ENCODE measurements around the gene GRIN2B.

DNA sequence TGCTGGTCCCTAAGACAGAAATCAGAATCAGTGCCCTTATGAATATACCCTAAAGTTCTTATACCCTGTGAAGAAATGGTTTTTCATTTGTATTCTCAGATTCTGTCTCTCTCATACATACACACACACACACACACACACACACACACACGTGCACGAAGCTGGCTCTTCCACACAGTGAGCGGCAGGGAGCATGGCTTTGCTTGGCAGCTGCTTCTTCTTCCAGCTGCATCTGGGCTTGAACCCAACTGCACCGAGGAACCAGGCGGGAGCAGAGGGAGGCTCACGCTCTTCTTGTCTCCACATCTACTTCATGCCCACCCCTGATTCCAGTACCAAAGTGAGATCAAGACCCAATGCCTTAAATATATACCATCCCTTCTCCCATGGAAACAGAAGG lies 19.4 kb downstream of the GRIN2B start:
- no peak for TF ChIP-seq ZNF544 (tag by site-specific recombination; IDR thresholded peaks at IDR 0.05)
- TF ChIP-seq, protein P1, sequence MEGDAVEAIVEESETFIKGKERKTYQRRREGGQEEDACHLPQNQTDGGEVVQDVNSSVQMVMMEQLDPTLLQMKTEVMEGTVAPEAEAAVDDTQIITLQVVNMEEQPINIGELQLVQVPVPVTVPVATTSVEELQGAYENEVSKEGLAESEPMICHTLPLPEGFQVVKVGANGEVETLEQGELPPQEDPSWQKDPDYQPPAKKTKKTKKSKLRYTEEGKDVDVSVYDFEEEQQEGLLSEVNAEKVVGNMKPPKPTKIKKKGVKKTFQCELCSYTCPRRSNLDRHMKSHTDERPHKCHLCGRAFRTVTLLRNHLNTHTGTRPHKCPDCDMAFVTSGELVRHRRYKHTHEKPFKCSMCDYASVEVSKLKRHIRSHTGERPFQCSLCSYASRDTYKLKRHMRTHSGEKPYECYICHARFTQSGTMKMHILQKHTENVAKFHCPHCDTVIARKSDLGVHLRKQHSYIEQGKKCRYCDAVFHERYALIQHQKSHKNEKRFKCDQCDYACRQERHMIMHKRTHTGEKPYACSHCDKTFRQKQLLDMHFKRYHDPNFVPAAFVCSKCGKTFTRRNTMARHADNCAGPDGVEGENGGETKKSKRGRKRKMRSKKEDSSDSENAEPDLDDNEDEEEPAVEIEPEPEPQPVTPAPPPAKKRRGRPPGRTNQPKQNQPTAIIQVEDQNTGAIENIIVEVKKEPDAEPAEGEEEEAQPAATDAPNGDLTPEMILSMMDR (tag by site-specific recombination; IDR thresholded peaks at IDR 0.05), result no peak
- TF ChIP-seq ZNF155 (tag by site-specific recombination; IDR thresholded peaks at IDR 0.05), result no peak
- TF ChIP-seq ZNF274 (IDR thresholded peaks at IDR 0.05; ENCODE audit: low read length), result no peak
- TF ChIP-seq ZNF274 (tag by site-specific recombination; IDR thresholded peaks at IDR 0.05; ENCODE audit: borderline replicate concordance), result no peak
- TF ChIP-seq ZNF146 (tag by site-specific recombination; IDR thresholded peaks at IDR 0.05), result no peak
- TF ChIP-seq ZNF184 (tag by site-specific recombination; IDR thresholded peaks at IDR 0.05), result no peak
- TF ChIP-seq TCF7L2 (IDR thresholded peaks at IDR 0.05; ENCODE audit: borderline replicate concordance, low read depth, low read length), result no peak
- no peak for TF ChIP-seq KLF16 (tag by site-specific recombination; IDR thresholded peaks at IDR 0.05)
- no peak for TF ChIP-seq ZNF701 (tag by site-specific recombination; IDR thresholded peaks at IDR 0.05)
- TF ChIP-seq MZF1 (tag by site-specific recombination; IDR thresholded peaks at IDR 0.05; ENCODE audit: borderline replicate concordance), result no peak
